ENCODE results near the gene SH3BGRL. TPM values are rescaled to one million over a fixed set of nuclear protein-coding genes. Genes with fewer than 3 reads are reported as not detected.

SH3BGRL gene
- total and polyA plus RNA-seq, 9 of the 15 experiments (the other 6 are each of a cell fraction or from before 2014, with no cell fraction given): 21.3 to 74.3 (median 45.4) TPM

GRCh38 chrX:81257817-81258216 lies 55.9 kb downstream of the SH3BGRL start:
- H3K9me1 ChIP-seq (ENCODE audit: control insufficient read depth, insufficient read depth, low read length): no peaks in the 10 kb centered on the region
- ChIA-PET POLR2A (no interaction called here), CTCF (ENCODE audit: low intra/inter-chr PET ratio) (interaction anchor here (0.6 kb wide), 1 partner anchor 46 kb away, joined by 3 read pairs; no protein-coding TSS in a partner anchor)
- H3K4me2 ChIP-seq (ENCODE audit: insufficient read depth, low read length): no peak overlapping the region
- H3K4me3 ChIP-seq: no peak overlapping the region
- H3K79me2 ChIP-seq (ENCODE audit: control insufficient read depth, insufficient read depth, low read length): no peaks in the 10 kb centered on the region
- no peaks in the 10 kb centered on the region for H3K27me3 ChIP-seq (ENCODE audit: control insufficient read depth in 2 of 2, insufficient read depth in 2 of 2, low read length in 2 of 2)
- no peak for FAIRE-seq
- no peak overlapping the region for H3K9ac ChIP-seq (ENCODE audit: insufficient read depth in 1 of 2, low read depth in 2 of 2, low read length in 2 of 2)
- intact Hi-C loops (cut with micrococcal nuclease): no loop called here
- no TSS peak for BruUV-seq (replicated peaks)
- no peaks in the 10 kb centered on the region for H4K20me1 ChIP-seq (replicated peaks; ENCODE audit: control insufficient read depth, insufficient read depth, low read length)
- no peaks in the 10 kb centered on the region for H3K4me1 ChIP-seq (replicated peaks in 1 of 2; ENCODE audit: control insufficient read depth in 2 of 2, insufficient read depth in 2 of 2, low read length in 2 of 2)
- no peaks in the 10 kb centered on the region for H3K36me3 ChIP-seq (ENCODE audit: control insufficient read depth, insufficient read depth, low read length)
- no peak for ATAC-seq
- no peak overlapping the region for H2AFZ ChIP-seq (ENCODE audit: low read depth, low read length)
- H3K27ac ChIP-seq (ENCODE audit: extremely low read depth, low read depth, low read length): no peak overlapping the region
- H3K9me3 ChIP-seq (replicated peaks; ENCODE audit: control insufficient read depth, insufficient read depth, low read depth, low read length): no peaks in the 10 kb centered on the region
- DNase-seq (ENCODE audit: extremely low read depth in 1 of 4, low spot score in 3 of 4): no peak
- in situ Hi-C loops (cut with MboI): no loop called here
- no peak for TF ChIP-seq MTF1 (CRISPR knock-in tag; IDR thresholded peaks at IDR 0.05; ENCODE audit: borderline replicate concordance)
- TF ChIP-seq, protein P1, sequence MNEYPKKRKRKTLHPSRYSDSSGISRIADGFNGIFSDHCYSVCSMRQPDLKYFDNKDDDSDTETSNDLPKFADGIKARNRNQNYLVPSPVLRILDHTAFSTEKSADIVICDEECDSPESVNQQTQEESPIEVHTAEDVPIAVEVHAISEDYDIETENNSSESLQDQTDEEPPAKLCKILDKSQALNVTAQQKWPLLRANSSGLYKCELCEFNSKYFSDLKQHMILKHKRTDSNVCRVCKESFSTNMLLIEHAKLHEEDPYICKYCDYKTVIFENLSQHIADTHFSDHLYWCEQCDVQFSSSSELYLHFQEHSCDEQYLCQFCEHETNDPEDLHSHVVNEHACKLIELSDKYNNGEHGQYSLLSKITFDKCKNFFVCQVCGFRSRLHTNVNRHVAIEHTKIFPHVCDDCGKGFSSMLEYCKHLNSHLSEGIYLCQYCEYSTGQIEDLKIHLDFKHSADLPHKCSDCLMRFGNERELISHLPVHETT (CRISPR knock-in tag; conservative IDR thresholded peaks at IDR 0.05 in 1 of 2, IDR thresholded peaks at IDR 0.05 in 1 of 2): no peak
- TF ChIP-seq, protein P2, sequence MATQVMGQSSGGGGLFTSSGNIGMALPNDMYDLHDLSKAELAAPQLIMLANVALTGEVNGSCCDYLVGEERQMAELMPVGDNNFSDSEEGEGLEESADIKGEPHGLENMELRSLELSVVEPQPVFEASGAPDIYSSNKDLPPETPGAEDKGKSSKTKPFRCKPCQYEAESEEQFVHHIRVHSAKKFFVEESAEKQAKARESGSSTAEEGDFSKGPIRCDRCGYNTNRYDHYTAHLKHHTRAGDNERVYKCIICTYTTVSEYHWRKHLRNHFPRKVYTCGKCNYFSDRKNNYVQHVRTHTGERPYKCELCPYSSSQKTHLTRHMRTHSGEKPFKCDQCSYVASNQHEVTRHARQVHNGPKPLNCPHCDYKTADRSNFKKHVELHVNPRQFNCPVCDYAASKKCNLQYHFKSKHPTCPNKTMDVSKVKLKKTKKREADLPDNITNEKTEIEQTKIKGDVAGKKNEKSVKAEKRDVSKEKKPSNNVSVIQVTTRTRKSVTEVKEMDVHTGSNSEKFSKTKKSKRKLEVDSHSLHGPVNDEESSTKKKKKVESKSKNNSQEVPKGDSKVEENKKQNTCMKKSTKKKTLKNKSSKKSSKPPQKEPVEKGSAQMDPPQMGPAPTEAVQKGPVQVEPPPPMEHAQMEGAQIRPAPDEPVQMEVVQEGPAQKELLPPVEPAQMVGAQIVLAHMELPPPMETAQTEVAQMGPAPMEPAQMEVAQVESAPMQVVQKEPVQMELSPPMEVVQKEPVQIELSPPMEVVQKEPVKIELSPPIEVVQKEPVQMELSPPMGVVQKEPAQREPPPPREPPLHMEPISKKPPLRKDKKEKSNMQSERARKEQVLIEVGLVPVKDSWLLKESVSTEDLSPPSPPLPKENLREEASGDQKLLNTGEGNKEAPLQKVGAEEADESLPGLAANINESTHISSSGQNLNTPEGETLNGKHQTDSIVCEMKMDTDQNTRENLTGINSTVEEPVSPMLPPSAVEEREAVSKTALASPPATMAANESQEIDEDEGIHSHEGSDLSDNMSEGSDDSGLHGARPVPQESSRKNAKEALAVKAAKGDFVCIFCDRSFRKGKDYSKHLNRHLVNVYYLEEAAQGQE (IDR thresholded peaks at IDR 0.05; ENCODE audit: borderline replicate concordance): no peak
- TF ChIP-seq, protein P2 (CRISPR knock-in tag; IDR thresholded peaks at IDR 0.05; ENCODE audit: low read depth): no peak
- TF ChIP-seq C11orf30 (IDR thresholded peaks at IDR 0.05; ENCODE audit: low read depth): no peak
- no peak for TF ChIP-seq HNRNPUL1 (IDR thresholded peaks at IDR 0.05; ENCODE audit: low read length)
- no peak for TF ChIP-seq NCOA6 (IDR thresholded peaks at IDR 0.05)
- no peak for TF ChIP-seq SFPQ (IDR thresholded peaks at IDR 0.05; ENCODE audit: low read depth, low read length)
